Activated CD4-positive, alpha-beta memory T cell treated with anti-CD3 and anti-CD28 coated beads for 36 hours (primary cell): ENCODE results near the gene TNFAIP8. TPM values are rescaled to one million over a fixed set of nuclear protein-coding genes. Genes with fewer than 3 reads are reported as not detected.

Source experiments
- CTCF ChIA-PET: fragments of 350-600 bp; sonication (Branson Sonifier 250); formaldehyde crosslinking; loops from one replicate; lab custom pipeline; 2021; ENCODE audit warnings: antibody characterized with exemption, inconsistent platforms; lab: Charles Lee
- POLR2A ChIA-PET: fragments of 350-600 bp; sonication (Branson Sonifier 250); formaldehyde crosslinking; loops from one replicate; lab custom pipeline; 2021; ENCODE audit warnings: antibody characterized with exemption; lab: Charles Lee
- DNase-seq: peaks from one replicate; pipeline ENCODE4 v3.0.0-alpha.2; 2020
- H3K27ac Mint-ChIP-seq: one replicate; pipeline ENCODE4 v1.8.0; 2021; ENCODE audit warnings: mixed read lengths
- H3K27me3 Mint-ChIP-seq: one replicate; pipeline ENCODE4 v1.8.0; 2021; ENCODE audit warnings: mixed read lengths
- H3K36me3 Mint-ChIP-seq: one replicate; pipeline ENCODE4 v1.8.0; 2021; ENCODE audit warnings: mixed read lengths
- H3K4me1 Mint-ChIP-seq: one replicate; pipeline ENCODE4 v1.8.0; 2021; ENCODE audit warnings: low read depth, mixed read lengths
- H3K4me3 Mint-ChIP-seq: one replicate; pipeline ENCODE4 v1.8.0; 2021; ENCODE audit warnings: mild to moderate bottlenecking, mixed read lengths
- H3K9me3 Mint-ChIP-seq: one replicate; pipeline ENCODE4 v1.8.0; 2021; ENCODE audit warnings: mixed read lengths
- intact Hi-C: fragments of 100-400 bp; cut with micrococcal nuclease; formaldehyde crosslinking; loops from one replicate; pipeline ENCODE4 v1.15.1; 2023
- total RNA-seq, 2 experiments: library from RNA; stranded (reverse); gene quantifications; one replicate each; pipeline ENCODE4 v1.2.3, GENCODE V29; 2021

The TNFAIP8 gene
- total RNA-seq, 2 experiments from 2014 or later, result 153 to 159 TPM

DNA sequence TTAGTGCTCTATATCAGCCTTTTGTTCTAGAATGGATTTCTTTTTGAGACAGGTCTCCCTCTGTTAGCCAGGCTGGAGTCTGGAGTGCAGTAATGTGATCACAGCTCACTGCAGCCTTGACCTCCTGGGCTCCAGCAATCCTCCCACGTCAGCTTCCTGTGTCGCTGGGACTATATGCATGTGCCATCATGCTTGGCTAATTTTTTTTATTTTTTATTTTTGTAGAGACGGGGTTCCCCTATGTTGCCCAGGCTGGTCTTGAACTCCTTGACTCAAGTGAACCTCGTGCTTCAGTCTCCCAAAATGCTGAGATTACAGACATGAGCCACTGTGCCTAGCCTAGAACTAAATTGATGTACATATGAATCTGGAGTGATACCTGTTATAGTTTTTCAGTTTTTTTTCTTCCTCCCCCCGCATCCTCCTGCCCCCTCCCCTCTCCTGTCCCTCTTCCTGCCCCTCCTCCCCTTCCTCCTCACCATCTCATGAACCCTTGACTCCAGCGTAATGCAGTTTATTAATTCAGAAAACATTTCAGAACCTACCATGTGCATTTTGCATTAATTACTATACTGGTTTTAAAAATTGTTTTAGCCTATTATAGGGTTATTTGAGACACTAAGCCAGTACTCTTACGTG is 37.4 kb upstream of the TNFAIP8 start:
- Mint-ChIP-seq H3K27me3 (no peaks in the 10 kb centered on the region), H3K36me3 (peaks cover 5% of the 10 kb centered on the region), H3K9me3 (no peaks in the 10 kb centered on the region), H3K27ac (peak overlapping the region; percentile 94), H3K4me3 (peak overlapping the region; percentile 30), H3K4me1 (peaks cover 95% of the 10 kb centered on the region)
- intact Hi-C loops, result loop anchor here (1.0 to 5.0 kb wide), 4 partner anchors 8 to 331 kb away; partner anchors contain the start of gene DTWD2
- CTCF ChIA-PET, result interaction anchor here (0.6 to 1.8 kb wide), 6 partner anchors 17 to 331 kb away, joined by 3 to 9 read pairs (median 3); no protein-coding TSS in a partner anchor
- POLR2A ChIA-PET, result interaction anchor here (0.6 to 1.1 kb wide), 9 partner anchors 8 to 248 kb away, joined by 3 to 5 read pairs (median 3); partner anchors contain the start of gene DMXL1
- peak; percentile 63 for DNase-seq

DNA sequence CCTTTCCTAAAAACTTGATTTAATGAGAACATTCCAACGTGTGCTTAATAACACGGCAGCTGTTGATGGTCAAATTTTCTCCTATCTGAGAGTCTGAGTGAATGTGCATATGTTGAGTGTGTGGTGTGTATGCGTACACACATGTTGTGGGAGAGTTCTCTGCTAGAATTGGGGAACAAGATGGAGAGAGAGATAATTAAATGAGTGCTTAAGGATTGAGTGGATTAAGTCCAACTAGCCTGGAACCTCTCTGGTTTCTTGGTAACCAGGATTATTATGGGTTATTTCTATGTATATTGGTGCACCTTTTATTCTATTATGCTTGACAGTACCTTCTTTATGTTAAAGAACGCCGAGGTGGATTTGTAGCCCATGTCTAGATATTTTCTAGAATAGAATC is 36.4 kb upstream of the TNFAIP8 start:
- intact Hi-C loops, result loop anchor here (5.0 kb wide), 1 partner anchor 332 kb away; the partner anchor contains the start of gene DTWD2
- Mint-ChIP-seq H3K4me3 (peak overlapping the region; percentile 72), H3K4me1 (peaks cover 94% of the 10 kb centered on the region), H3K9me3 (no peaks in the 10 kb centered on the region), H3K36me3 (peaks cover 5% of the 10 kb centered on the region), H3K27ac (peak overlapping the region; percentile 94), H3K27me3 (no peaks in the 10 kb centered on the region)
- ChIA-PET CTCF (interaction anchor here (0.8 to 1.8 kb wide), 4 partner anchors 15 to 92 kb away, joined by 3 to 9 read pairs (median 3); no protein-coding TSS in a partner anchor), POLR2A (interaction anchor here (1.0 kb wide), 1 partner anchor 249 kb away, joined by 3 read pairs; the partner anchor contains the start of gene DMXL1)
- no peak for DNase-seq

DNA sequence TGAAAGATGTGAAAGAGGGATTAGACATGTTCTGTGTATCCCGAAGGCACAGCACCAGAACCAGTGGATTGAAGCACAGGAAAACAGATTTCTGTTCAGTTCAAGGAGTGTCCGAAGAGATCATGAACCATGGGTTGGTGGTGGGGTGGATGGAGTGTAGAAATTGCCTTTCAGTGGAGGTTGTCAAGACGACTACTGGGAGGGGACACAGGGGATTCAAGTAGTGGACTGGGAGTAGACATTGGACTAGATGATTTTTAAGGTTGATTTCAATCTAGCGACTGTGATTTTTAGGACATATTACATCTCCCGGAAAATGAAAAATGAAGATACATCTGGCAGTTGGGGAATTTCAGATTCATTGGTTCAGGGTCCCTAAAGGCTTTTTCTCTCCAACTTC is 35.9 kb upstream of the TNFAIP8 start:
- ChIA-PET CTCF (interaction anchor here (0.8 to 1.0 kb wide), 2 partner anchors 15 to 22 kb away, joined by 3 read pairs; no protein-coding TSS in a partner anchor), POLR2A (no interaction called here)
- Mint-ChIP-seq H3K4me1 (peaks cover 95% of the 10 kb centered on the region), H3K4me3 (peak overlapping the region; percentile 72), H3K36me3 (peaks cover 5% of the 10 kb centered on the region), H3K9me3 (no peaks in the 10 kb centered on the region), H3K27me3 (no peaks in the 10 kb centered on the region), H3K27ac (peak overlapping the region; percentile 94)
- no peak for DNase-seq
- intact Hi-C loops, result loop anchor here (1.0 to 5.0 kb wide), 2 partner anchors 9 to 333 kb away; partner anchors contain the start of gene DTWD2

DNA sequence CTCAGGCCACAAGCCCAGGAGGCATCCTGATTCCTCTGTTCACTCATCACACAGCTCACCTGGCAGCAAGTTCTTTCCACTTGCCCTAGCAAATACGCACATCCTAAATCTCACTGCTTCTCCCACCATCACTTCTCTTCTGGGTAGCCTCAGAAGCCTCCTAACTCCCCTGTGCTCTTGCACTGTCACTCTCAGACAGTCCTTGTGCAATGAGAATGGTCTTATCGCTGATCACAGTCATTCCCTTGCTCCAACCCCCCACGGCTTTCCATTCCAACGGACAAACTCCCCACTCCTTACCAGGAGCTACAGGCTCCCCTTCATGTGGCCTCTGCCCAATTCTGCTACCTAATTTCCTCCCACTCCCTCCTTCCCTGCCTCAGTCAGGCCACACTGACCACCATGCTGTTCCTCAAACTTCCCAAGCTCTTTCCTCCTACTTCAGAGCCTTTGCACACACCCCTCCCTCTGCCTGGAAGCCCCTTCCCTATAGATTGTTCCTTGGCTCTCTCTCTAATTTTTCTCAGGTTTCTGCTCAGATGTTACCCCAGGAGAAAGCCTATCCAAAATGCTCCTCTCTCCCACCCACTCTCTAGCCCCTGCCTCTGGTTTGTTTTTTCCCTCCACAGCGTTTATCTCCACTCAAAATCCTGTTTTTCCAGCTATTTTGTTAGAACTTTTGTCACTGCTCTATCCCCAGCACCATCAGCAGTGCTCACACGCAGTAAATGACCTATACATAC is 34.1 kb upstream of the TNFAIP8 start:
- H3K27ac Mint-ChIP-seq, result peak overlapping the region; percentile 94
- ChIA-PET CTCF (interaction anchor here (0.8 to 3.0 kb wide), 6 partner anchors 11 to 91 kb away, joined by 3 to 11 read pairs (median 4); no protein-coding TSS in a partner anchor), POLR2A (interaction anchor here (0.6 kb wide), 1 partner anchor 38 kb away, joined by 5 read pairs; no protein-coding TSS in a partner anchor)
- peak overlapping the region; percentile 68 for H3K4me3 Mint-ChIP-seq
- H3K36me3 Mint-ChIP-seq, result peaks cover 2% of the 10 kb centered on the region
- intact Hi-C loops, result no loop called here
- H3K4me1 Mint-ChIP-seq, result peaks cover 92% of the 10 kb centered on the region
- H3K27me3 Mint-ChIP-seq, result no peaks in the 10 kb centered on the region
- no peak for DNase-seq
- H3K9me3 Mint-ChIP-seq, result no peaks in the 10 kb centered on the region

DNA sequence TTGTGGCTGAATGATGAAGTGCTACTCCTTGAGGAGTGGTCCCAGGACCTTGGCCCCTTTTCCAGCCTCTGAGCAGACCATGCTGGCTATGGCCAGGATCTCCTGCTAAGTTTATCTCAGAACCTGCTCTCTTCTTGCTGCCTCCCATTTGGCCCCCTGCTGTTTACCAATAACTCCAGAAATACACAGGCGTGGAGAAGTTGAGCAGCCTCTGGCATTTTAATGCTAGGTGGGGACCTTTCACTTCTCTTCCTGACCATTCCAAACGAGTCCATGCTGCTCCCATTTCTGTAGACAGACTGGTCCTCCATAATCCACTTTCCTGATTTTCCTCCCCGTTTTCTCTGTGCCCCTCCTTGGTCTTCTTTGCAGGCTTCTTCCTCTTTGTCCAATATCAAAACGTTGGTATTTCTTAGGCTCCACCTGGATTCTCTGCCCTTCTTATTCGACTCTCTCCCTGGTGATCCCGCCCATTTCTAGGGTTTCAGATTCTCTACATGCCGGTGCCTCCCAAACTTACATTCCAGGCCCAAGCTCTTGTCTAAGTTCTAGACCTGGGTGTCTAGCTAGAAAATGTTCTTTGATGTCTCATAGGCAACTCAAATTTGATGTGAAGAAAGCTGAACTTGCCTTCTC is 33.4 kb upstream of the TNFAIP8 start:
- Mint-ChIP-seq H3K9me3 (no peaks in the 10 kb centered on the region), H3K36me3 (peaks cover 2% of the 10 kb centered on the region), H3K4me3 (peak overlapping the region; percentile 68), H3K4me1 (peaks cover 96% of the 10 kb centered on the region), H3K27me3 (no peaks in the 10 kb centered on the region), H3K27ac (peak overlapping the region; percentile 94)
- ChIA-PET POLR2A (interaction anchor here (0.7 to 2.3 kb wide), 5 partner anchors 11 to 45 kb away, joined by 3 to 21 read pairs (median 3); partner anchors contain the start of gene TNFAIP8), CTCF (interaction anchor here (1.0 to 3.0 kb wide), 6 partner anchors 7 to 90 kb away, joined by 3 to 11 read pairs (median 6); no protein-coding TSS in a partner anchor)
- intact Hi-C loops, result no loop called here
- no peak for DNase-seq

DNA sequence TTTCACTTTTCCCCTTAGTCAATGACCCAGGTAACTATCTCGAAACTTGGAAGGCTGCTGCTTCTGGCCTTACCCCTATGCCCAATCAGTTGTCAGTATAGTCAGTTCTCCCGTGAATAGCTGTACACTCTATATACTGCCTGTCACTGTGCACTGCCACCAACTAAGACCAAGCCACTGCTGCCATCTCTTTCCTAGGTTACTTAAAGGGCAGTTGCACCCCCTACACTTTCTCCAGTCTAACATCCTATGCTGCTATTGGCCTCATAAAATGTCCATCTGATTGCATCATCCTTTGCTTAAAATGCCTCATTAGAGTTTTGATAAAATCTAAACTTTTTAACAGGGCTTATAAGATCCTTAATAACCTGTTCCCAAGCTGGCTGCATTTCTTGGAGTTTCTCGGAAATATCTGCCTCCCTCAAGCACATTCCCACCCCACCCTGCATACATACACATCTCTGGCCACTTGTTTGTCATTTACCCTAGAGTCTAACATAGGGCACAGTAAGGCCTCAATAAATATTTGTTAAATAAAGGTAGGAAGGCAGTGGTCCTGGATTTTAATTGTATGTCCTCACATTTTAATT is 32.8 kb upstream of the TNFAIP8 start:
- Mint-ChIP-seq H3K4me3 (peak overlapping the region; percentile 68), H3K27ac (peak overlapping the region; percentile 94), H3K9me3 (no peaks in the 10 kb centered on the region), H3K36me3 (peaks cover 2% of the 10 kb centered on the region), H3K4me1 (peaks cover 95% of the 10 kb centered on the region), H3K27me3 (no peaks in the 10 kb centered on the region)
- no peak for DNase-seq
- ChIA-PET POLR2A (interaction anchor here (0.5 to 2.3 kb wide), 7 partner anchors 11 to 83 kb away, joined by 3 to 21 read pairs (median 3); partner anchors contain the start of gene TNFAIP8), CTCF (interaction anchor here (0.8 to 3.0 kb wide), 10 partner anchors 8 to 335 kb away, joined by 3 to 11 read pairs (median 4); no protein-coding TSS in a partner anchor)
- intact Hi-C loops, result no loop called here

DNA sequence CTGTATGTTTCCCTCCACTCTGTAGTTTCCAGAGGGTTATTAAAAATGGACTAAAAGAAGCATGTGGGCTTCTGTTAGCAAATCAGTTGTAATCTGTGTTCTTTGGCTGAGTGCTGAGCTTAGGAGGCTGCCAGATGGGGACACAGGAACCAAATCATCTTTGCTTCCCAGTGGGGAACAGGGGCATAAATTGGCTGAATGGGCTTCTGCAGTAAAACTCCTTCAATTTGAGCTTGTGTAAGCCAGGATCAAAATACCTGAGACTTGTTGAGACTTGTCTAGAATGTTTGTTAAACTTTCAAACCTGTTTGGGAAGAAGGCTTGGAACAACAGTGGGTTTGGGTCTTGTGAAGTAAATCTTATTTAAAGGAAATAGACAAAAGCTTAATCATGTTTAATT is 32.2 kb upstream of the TNFAIP8 start:
- intact Hi-C loops, result no loop called here
- Mint-ChIP-seq H3K27me3 (no peaks in the 10 kb centered on the region), H3K9me3 (no peaks in the 10 kb centered on the region), H3K36me3 (no peaks in the 10 kb centered on the region), H3K4me3 (no peak overlapping the region), H3K27ac (peak overlapping the region; percentile 94), H3K4me1 (peaks cover 95% of the 10 kb centered on the region)
- POLR2A ChIA-PET, result interaction anchor here (0.5 to 2.3 kb wide), 5 partner anchors 11 to 84 kb away, joined by 3 to 21 read pairs (median 3); partner anchors contain the start of gene TNFAIP8
- CTCF ChIA-PET, result interaction anchor here (0.8 to 3.0 kb wide), 9 partner anchors 8 to 336 kb away, joined by 3 to 11 read pairs (median 5); no protein-coding TSS in a partner anchor
- DNase-seq, result no peak

DNA sequence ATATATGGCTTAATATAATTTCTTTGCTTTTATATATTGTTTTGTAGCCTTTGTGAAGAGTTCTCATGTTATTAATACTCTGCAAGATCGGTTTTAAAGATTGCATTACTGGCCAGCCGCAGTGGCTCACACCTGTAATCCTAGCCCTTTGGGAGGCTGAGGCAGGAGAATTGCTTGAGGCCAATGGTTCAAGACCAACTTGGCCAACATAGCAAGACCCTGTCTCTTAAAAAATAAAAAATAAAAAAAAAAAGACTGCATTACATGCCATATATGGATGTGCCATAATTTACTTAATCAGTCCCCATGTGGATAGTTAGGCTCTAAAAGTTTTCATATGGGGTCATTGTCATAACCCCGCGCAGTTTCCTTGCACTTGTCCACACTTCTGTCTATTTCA is 31.0 kb upstream of the TNFAIP8 start:
- ChIA-PET CTCF (interaction anchor here (1.0 kb wide), 2 partner anchors 9 to 88 kb away, joined by 3 read pairs; no protein-coding TSS in a partner anchor), POLR2A (interaction anchor here (1.1 kb wide), 1 partner anchor 16 kb away, joined by 3 read pairs; no protein-coding TSS in a partner anchor)
- Mint-ChIP-seq H3K27ac (peak overlapping the region; percentile 94), H3K4me3 (no peak overlapping the region), H3K36me3 (peaks cover 3% of the 10 kb centered on the region), H3K9me3 (no peaks in the 10 kb centered on the region), H3K27me3 (no peaks in the 10 kb centered on the region), H3K4me1 (peaks cover 95% of the 10 kb centered on the region)
- intact Hi-C loops, result no loop called here
- no peak for DNase-seq

DNA sequence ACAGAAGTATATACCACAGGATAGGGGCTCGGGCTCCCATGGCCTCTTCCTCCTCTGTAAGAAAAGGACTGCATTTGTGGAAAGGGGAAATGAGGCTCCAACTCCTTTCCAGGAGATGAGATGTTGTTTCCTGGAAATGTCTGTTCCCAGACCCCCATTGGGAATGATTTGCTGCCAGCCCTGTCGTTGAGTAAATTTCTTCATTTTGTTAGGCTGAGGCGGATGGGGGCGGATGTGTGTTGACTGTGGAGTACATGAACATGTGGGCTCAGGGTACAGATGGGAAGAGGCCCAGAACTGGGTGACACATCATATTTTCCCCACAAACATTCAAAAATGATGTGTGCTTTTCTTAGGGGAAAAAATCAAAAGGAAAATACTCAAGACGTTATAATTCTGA is 28.8 kb upstream of the TNFAIP8 start:
- peak overlapping the region; percentile 51 for H3K4me3 Mint-ChIP-seq
- H3K9me3 Mint-ChIP-seq, result no peaks in the 10 kb centered on the region
- peak; percentile 79 for DNase-seq
- POLR2A ChIA-PET, result interaction anchor here (0.6 to 21.3 kb wide), 8 partner anchors 9 to 57 kb away, joined by 3 to 504 read pairs (median 4); partner anchors contain the start of gene TNFAIP8
- H3K4me1 Mint-ChIP-seq, result peaks cover 95% of the 10 kb centered on the region
- H3K36me3 Mint-ChIP-seq, result peaks cover 6% of the 10 kb centered on the region
- intact Hi-C loops, result loop anchor here (1.0 kb wide), 2 partner anchors 70 to 257 kb away; no protein-coding TSS in a partner anchor
- H3K27ac Mint-ChIP-seq, result peak overlapping the region; percentile 96
- CTCF ChIA-PET, result interaction anchor here (1.0 to 1.1 kb wide), 2 partner anchors 11 to 24 kb away, joined by 3 read pairs; no protein-coding TSS in a partner anchor
- no peaks in the 10 kb centered on the region for H3K27me3 Mint-ChIP-seq

DNA sequence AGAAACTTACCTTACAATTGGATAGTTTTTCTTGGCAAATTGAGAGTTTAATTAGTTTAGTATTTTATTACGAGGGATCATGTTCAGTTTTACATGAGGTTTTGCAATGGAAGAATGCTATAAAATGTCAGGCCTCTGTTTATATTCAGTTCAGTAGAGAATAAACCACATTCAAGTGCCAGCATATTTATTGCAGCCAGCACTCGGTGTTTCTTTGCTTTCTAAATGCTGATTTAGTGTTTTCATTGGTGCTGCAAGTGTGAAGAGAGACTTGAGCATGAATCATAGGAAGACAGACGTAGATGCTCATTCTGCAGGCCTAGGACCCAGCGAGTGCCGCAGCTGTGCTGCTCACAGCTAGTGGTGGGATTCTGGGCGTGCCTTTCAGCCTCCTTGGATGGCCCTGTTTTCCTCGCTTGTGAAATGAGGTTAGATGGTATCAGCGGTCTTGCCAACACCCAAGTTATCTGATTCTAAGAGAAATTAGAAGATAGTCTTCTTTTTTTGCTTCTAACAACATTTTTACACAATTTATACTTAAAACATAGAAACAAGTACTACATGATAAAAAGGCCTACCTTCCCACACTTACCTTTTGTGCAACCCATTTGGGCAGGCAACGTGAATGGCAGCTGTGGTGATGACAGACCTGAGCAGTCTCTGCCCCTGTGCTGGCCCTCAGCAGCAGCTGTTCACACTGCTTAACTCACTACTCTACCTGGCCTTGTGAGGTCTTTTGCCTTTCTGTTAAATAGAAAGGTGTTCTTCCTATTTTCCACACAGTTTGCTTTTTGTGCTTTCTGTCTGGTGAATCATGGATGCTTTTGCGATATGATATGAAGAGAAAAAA is 26.8 kb upstream of the TNFAIP8 start:
- H3K27me3 Mint-ChIP-seq, result no peaks in the 10 kb centered on the region
- DNase-seq, result peak; percentile 76

More for the DNA sequence above, 26.8 kb upstream of the TNFAIP8 start:
- H3K36me3 Mint-ChIP-seq, result peaks cover 6% of the 10 kb centered on the region
- POLR2A ChIA-PET, result interaction anchor here (0.9 to 21.3 kb wide), 14 partner anchors 8 to 61 kb away, joined by 3 to 504 read pairs (median 6); partner anchors contain the start of gene TNFAIP8
- peaks cover 95% of the 10 kb centered on the region for H3K4me1 Mint-ChIP-seq
- peak overlapping the region; percentile 96 for H3K27ac Mint-ChIP-seq
- CTCF ChIA-PET, result interaction anchor here (0.5 to 3.1 kb wide), 7 partner anchors 14 to 61 kb away, joined by 3 to 11 read pairs (median 3); no protein-coding TSS in a partner anchor
- peak overlapping the region; percentile 35 for H3K4me3 Mint-ChIP-seq
- no peaks in the 10 kb centered on the region for H3K9me3 Mint-ChIP-seq
- intact Hi-C loops, result loop anchor here (1.0 to 2.0 kb wide), 4 partner anchors 9 to 41 kb away; no protein-coding TSS in a partner anchor
